Mesendoderm (in vitro differentiated cells): ENCODE measurements around the gene ECI2. TPM values are rescaled to one million over a fixed set of nuclear protein-coding genes. Genes with fewer than 3 reads are reported as not detected.

Source experiments
- DNase-seq: peaks from one replicate; pipeline ENCODE4 v3.0.0; 2013
- H2AK5ac ChIP-seq: 2 replicates; pipeline ENCODE4 v1.6.1; 2013; ENCODE audit warnings: low read length, inconsistent platforms
- H2BK120ac ChIP-seq: 2 replicates; pipeline ENCODE4 v1.6.1; 2013; ENCODE audit warnings: low read depth, mild to moderate bottlenecking, low read length, moderate library complexity, mixed read lengths
- H2BK15ac ChIP-seq: replicated peaks from 2 replicates; pipeline ENCODE4 v1.6.1; 2013; ENCODE audit warnings: low read depth, mild to moderate bottlenecking, moderate library complexity
- H2BK5ac ChIP-seq: 2 replicates; pipeline ENCODE4 v1.6.1; 2013; ENCODE audit warnings: low read length, inconsistent platforms
- H3K18ac ChIP-seq: 2 replicates; pipeline ENCODE4 v1.6.1; 2013; ENCODE audit warnings: mild to moderate bottlenecking, low read length, mixed read lengths
- H3K23ac ChIP-seq: one replicate; pipeline ENCODE4 v1.6.1; 2013; ENCODE audit warnings: low read length
- H3K27ac ChIP-seq: 2 replicates; pipeline ENCODE4 v1.5.1; 2013; ENCODE audit warnings: low read depth, mild to moderate bottlenecking, inconsistent platforms, low read length, moderate library complexity
- H3K27me3 ChIP-seq: 2 replicates; pipeline ENCODE4 v1.6.1; 2013; ENCODE audit warnings: low read length, control low read depth, mild to moderate bottlenecking, inconsistent platforms; ENCODE audit not compliant: insufficient read depth, poor library complexity
- H3K36me3 ChIP-seq: 2 replicates; pipeline ENCODE4 v1.6.1; 2013; ENCODE audit warnings: low read length, inconsistent platforms; ENCODE audit not compliant: control insufficient read depth, insufficient read depth
- H3K4ac ChIP-seq: one replicate; pipeline ENCODE4 v1.6.1; 2013; ENCODE audit warnings: low read depth, mild to moderate bottlenecking, low read length, moderate library complexity
- H3K4me1 ChIP-seq: 2 replicates; pipeline ENCODE4 v1.6.1; 2013; ENCODE audit warnings: low read depth, low read length, inconsistent platforms; ENCODE audit not compliant: control insufficient read depth
- H3K4me2 ChIP-seq: 2 replicates; pipeline ENCODE4 v1.6.1; 2013; ENCODE audit warnings: low read length
- H3K4me3 ChIP-seq: 2 replicates; pipeline ENCODE4 v1.5.1; 2013; ENCODE audit warnings: mild to moderate bottlenecking, low read length
- H3K56ac ChIP-seq: one replicate; pipeline ENCODE4 v1.6.1; 2013; ENCODE audit warnings: low read length
- H3K79me1 ChIP-seq: 2 replicates; pipeline ENCODE4 v1.6.1; 2013; ENCODE audit warnings: low read length, inconsistent platforms
- H3K79me2 ChIP-seq: 2 replicates; pipeline ENCODE4 v1.6.1; 2013; ENCODE audit warnings: mild to moderate bottlenecking, low read length; ENCODE audit not compliant: control insufficient read depth, insufficient read depth
- H3K9ac ChIP-seq: 2 replicates; pipeline ENCODE4 v1.6.1; 2013; ENCODE audit warnings: low read length, inconsistent platforms
- H4K5ac ChIP-seq: one replicate; pipeline ENCODE4 v1.6.1; 2013; ENCODE audit warnings: low read length
- H4K8ac ChIP-seq: one replicate; pipeline ENCODE4 v1.6.1; 2013; ENCODE audit warnings: low read depth, mild to moderate bottlenecking, control low read depth, low read length, moderate library complexity
- WGBS: extraction: QIAGEN DNeasy Blood & Tissue Kit; methylation state at CpG from one replicate; pipeline ENCODE4 v1.1.7; 2013; ENCODE audit warnings: low lambda C conversion rate, missing lambda C conversion rate; ENCODE audit not compliant: insufficient coverage; ENCODE audit errors: extremely low coverage; 5-methylcytosine and 5-hydroxymethylcytosine counted together
- polyA plus RNA-seq, 2 experiments: library from polyadenylated mRNA; stranded (reverse); fragments of 200-250 nt; gene quantifications; one replicate each; pipeline ENCODE4 v1.2.3, GENCODE V29; 2013

ECI2 gene
- polyA plus RNA-seq (2013, experiment 1 of 2), result 48.6 TPM
- 49.8 TPM for polyA plus RNA-seq (2013, experiment 2 of 2)

DNA sequence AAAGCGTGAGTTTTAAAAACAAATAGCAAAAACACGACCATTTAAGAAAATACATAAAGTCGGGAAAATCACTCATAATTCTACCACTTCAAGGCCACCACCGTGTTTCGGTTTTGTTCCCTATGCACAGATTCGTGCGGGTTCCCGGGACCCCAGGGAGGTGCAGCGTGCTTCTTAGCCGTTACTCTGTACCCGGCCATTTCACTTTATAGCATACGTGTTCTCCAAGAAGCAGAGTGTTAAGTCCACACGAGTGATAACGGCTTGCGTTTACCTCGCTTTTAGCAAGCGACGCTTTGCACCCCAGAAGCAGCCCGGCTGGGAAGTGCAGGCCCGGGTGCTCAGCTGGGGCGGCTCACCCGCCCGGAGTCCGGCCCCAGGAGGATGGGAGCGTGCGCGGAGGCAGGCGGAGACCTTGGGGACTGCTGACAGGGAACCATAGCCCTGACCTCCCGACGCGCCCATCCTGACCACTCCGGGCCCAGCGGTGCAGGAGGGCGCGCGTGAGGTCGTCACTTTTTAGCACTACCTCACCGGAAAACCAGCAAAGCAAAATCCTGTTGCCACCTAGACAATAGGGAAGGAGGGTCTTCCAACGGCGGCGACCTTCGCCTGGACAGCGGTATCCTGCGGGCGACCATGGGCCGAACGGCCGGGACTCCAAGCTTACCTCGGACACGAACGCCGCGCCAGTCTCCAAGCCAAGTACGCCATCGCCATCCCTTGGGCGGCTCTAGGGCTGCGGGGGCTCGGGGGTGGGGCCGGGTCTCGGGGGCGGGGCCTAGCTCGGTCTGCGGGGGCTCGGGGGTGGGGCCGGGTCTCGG is at the start of gene ECI2:
ECI2 (minus strand) TSS at position 735 of the 824 bp plus-strand sequence; CDS start at position 720, 15 bp downstream.
- H3K79me2 ChIP-seq, result no peaks in the 10 kb centered on the region
- H3K56ac ChIP-seq, result peak within 1 kb of the TSS; percentile 92
- H2AK5ac ChIP-seq, result no peak within 1 kb of the TSS
- peak within 1 kb of the TSS; percentile 72 for H3K4me2 ChIP-seq
- no peak within 1 kb of the TSS for H4K8ac ChIP-seq
- H2BK5ac ChIP-seq, result no peak within 1 kb of the TSS
- peak within 1 kb of the TSS; percentile 39 for H3K18ac ChIP-seq
- WGBS, result no CpG with 5 or more reads among the region's 66 CpGs
- no peaks in the 10 kb centered on the region for H3K27me3 ChIP-seq
- H3K23ac ChIP-seq, result peak within 1 kb of the TSS; percentile 48
- H3K36me3 ChIP-seq, result peaks cover 2% of the 10 kb centered on the region
- H2BK15ac ChIP-seq, result no peak within 1 kb of the TSS
- H3K9ac ChIP-seq, result peak within 1 kb of the TSS; percentile 74
- peak within 1 kb of the TSS; percentile 27 for H3K27ac ChIP-seq
- no peak within 1 kb of the TSS for H3K4ac ChIP-seq
- no peaks in the 10 kb centered on the region for H3K79me1 ChIP-seq
- peak; percentile 87 for DNase-seq
- no peaks in the 10 kb centered on the region for H3K4me1 ChIP-seq
- peak within 1 kb of the TSS; percentile 75 for H3K4me3 ChIP-seq
- no peak within 1 kb of the TSS for H2BK120ac ChIP-seq
- no peak within 1 kb of the TSS for H4K5ac ChIP-seq

DNA sequence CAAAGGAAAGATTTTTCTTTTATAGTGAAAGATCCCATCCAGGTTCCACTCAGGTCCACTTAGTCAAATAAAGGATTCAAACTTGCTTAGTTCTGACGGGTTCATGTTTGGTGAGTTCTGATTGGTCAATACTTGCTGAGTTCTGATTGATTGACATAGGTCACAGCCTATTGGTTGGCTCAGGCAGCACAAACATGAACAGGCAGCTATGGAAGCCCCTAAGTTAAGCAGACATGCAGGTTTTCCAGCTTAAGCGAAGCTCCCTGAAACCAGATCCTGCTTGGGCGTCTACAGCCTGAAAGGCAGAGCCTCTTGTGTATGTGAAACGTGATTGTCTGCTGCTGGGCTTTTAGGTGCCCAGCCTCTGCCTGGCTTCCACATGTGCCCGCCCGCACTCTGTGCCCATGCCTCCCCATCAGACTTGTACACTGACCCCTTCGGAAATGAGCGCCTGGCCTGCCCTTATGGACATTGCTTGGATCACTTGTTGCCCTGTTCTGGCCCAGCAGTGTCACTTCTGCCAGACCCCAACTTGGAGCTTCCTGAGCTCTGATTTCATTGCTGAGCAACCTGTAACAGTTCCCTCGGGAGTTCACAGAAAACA is 45.4 kb upstream of the ECI2 start:
- DNase-seq, result peak; percentile 84
- Histone ChIP-seq H4K8ac (no peak overlapping the region), H3K79me2 (no peaks in the 10 kb centered on the region), H2AK5ac (no peak overlapping the region), H3K79me1 (no peaks in the 10 kb centered on the region), H3K18ac (no peak overlapping the region), H3K36me3 (no peaks in the 10 kb centered on the region), H3K27ac (no peak overlapping the region), H2BK15ac (no peak overlapping the region), H3K4ac (no peak overlapping the region), H3K27me3 (no peaks in the 10 kb centered on the region), H4K5ac (no peak overlapping the region), H3K9ac (no peak overlapping the region), H3K23ac (no peak overlapping the region), H2BK120ac (no peak overlapping the region), H3K4me1 (no peaks in the 10 kb centered on the region), H2BK5ac (no peak overlapping the region), H3K4me2 (no peak overlapping the region), H3K56ac (no peak overlapping the region), H3K4me3 (no peak overlapping the region)
- no CpG with 5 or more reads among the region's 9 CpGs for WGBS

GRCh38 chr6:4179960-4180651 is 44.7 kb upstream of the ECI2 start:
- no peaks in the 10 kb centered on the region for H3K27me3 ChIP-seq
- H3K56ac ChIP-seq, result no peak overlapping the region
- H2BK15ac ChIP-seq, result no peak overlapping the region
- no peak overlapping the region for H4K8ac ChIP-seq
- no peak overlapping the region for H2BK120ac ChIP-seq
- no peak overlapping the region for H3K27ac ChIP-seq
- H3K18ac ChIP-seq, result no peak overlapping the region
- no peaks in the 10 kb centered on the region for H3K79me1 ChIP-seq
- H4K5ac ChIP-seq, result no peak overlapping the region
- H3K4me3 ChIP-seq, result no peak overlapping the region
- no peak overlapping the region for H2AK5ac ChIP-seq
- H3K4me1 ChIP-seq, result no peaks in the 10 kb centered on the region
- no peak overlapping the region for H3K9ac ChIP-seq
- H3K4ac ChIP-seq, result no peak overlapping the region
- H3K4me2 ChIP-seq, result no peak overlapping the region
- no peak overlapping the region for H2BK5ac ChIP-seq
- no peaks in the 10 kb centered on the region for H3K79me2 ChIP-seq
- no peaks in the 10 kb centered on the region for H3K36me3 ChIP-seq
- no peak overlapping the region for H3K23ac ChIP-seq
- DNase-seq, result no peak
- WGBS, result no CpG with 5 or more reads among the region's 4 CpGs

- no peak overlapping the region for H2BK120ac ChIP-seq
- H3K79me2 ChIP-seq, result no peaks in the 10 kb centered on the region
- no peak overlapping the region for H3K4me2 ChIP-seq
- H3K27ac ChIP-seq, result no peak overlapping the region
- no peak overlapping the region for H3K9ac ChIP-seq
- WGBS, result no CpG with 5 or more reads among the region's 8 CpGs
- H3K18ac ChIP-seq, result no peak overlapping the region
- no peaks in the 10 kb centered on the region for H3K27me3 ChIP-seq
- H2BK15ac ChIP-seq, result no peak overlapping the region
- no peak overlapping the region for H3K23ac ChIP-seq
- no peak for DNase-seq
- no peaks in the 10 kb centered on the region for H3K4me1 ChIP-seq
- no peaks in the 10 kb centered on the region for H3K79me1 ChIP-seq
- H3K4ac ChIP-seq, result no peak overlapping the region
- no peak overlapping the region for H3K56ac ChIP-seq
- H4K5ac ChIP-seq, result no peak overlapping the region
- H3K4me3 ChIP-seq, result no peak overlapping the region
- no peaks in the 10 kb centered on the region for H3K36me3 ChIP-seq
- H2AK5ac ChIP-seq, result no peak overlapping the region
- no peak overlapping the region for H2BK5ac ChIP-seq
- H4K8ac ChIP-seq, result no peak overlapping the region
Observed at GRCh38 chr6:4178737-4179333, 43.5 kb upstream of the ECI2 start.

GRCh38 chr6:4176907-4177306 is 41.5 kb upstream of the ECI2 start:
- H4K5ac ChIP-seq, result no peak overlapping the region
- no peak overlapping the region for H2BK15ac ChIP-seq
- no peak overlapping the region for H3K18ac ChIP-seq
- no peak overlapping the region for H2AK5ac ChIP-seq
- no peak for DNase-seq
- no peak overlapping the region for H3K4ac ChIP-seq
- H3K27me3 ChIP-seq, result no peaks in the 10 kb centered on the region
- H3K79me1 ChIP-seq, result no peaks in the 10 kb centered on the region
- H2BK5ac ChIP-seq, result no peak overlapping the region
- H3K4me1 ChIP-seq, result peaks cover 3% of the 10 kb centered on the region
- no CpG with 5 or more reads among the region's 2 CpGs for WGBS
- H2BK120ac ChIP-seq, result no peak overlapping the region
- no peak overlapping the region for H3K23ac ChIP-seq
- H3K56ac ChIP-seq, result no peak overlapping the region
- no peak overlapping the region for H3K4me2 ChIP-seq
- H3K79me2 ChIP-seq, result no peaks in the 10 kb centered on the region
- no peak overlapping the region for H3K4me3 ChIP-seq
- no peaks in the 10 kb centered on the region for H3K36me3 ChIP-seq
- H3K27ac ChIP-seq, result no peak overlapping the region
- H4K8ac ChIP-seq, result no peak overlapping the region
- H3K9ac ChIP-seq, result no peak overlapping the region
